Muscle of back (tissue), 11 donors: ENCODE results near the gene ABHD2. TPM values are rescaled to one million over a fixed set of nuclear protein-coding genes. Genes with fewer than 3 reads are reported as not detected.
"Not testable (repeated sequence)": the region's sequence is repeated elsewhere in the genome, so short reads cannot be mapped to it uniquely, and the experiment has no call there.

Experiments used
- DNase-seq, 3 donors: peaks; one replicate each; pipeline versions ENCODE4 v3.0.0 to v3.0.0-alpha.2; 2013
- polyA plus RNA-seq, 10 donors: library from polyadenylated mRNA; unstranded; fragments of 120-200 nt; gene quantifications; one replicate each; pipeline ENCODE4 v1.2.1, GENCODE V29; 2013; ENCODE audit not compliant: insufficient read length in 10 of 10

Gene ABHD2
- polyA plus RNA-seq, 10 donors: 18.3 to 24.7 (median 21.8) TPM

DNA sequence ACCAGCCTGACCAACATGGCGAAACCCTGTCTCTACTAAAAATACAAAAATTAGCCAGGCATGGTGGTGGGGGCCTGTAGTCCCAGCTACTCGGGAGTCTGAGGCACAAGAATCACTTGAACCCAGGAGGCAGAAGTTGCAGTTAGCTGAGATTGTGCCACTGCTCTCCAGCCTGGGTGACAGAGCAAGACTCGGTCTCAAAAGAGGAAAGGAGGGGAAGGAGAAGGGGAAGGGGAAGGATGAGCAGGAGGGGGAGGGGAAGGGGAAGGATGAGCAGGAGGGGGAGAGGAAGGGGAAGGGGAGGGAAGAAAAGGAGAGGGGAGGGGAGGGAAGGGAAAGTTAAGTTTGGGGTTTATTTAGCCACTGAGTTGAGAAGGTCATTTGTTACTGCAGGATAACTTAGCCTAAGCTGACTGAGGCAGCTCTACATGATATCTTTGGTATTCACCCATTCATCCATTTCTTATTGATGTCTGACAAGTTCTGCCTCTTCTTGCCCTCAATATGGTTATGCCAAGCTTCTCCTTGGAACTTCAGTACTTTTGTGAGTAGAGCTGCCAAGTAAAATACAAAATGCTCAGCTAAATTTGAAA is 15.9 kb upstream of the ABHD2 start:
- DNase-seq: no peak

DNA sequence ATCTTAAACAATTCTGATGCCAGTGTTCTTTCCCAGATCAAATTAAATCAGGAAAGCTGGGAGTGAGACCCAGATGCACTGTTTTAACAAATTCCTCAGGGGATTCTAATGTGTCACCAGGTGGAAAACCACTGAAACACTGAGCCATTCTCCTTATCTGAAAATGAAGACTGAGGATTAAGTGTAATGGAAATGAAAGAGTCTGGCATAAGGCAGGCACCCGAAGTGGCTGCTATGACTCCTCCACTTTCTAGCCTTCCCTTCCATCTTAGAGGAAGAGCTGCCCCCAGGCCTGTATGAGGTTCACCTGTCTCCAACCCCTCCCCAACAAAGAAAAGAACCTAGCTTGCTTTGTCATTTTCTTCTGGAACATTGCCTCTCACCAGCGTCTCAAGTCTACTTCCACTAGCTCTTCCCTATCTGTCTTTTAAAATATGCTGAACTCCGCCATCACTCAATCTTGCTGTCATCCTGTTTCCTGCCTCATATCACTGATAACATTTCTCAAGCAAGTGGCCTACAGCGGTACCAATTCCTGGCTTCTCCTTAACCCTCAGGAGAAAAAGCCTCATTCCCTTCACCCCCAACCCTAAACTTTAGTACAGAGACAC is 13.7 kb upstream of the ABHD2 start:
- no peak for DNase-seq

DNA sequence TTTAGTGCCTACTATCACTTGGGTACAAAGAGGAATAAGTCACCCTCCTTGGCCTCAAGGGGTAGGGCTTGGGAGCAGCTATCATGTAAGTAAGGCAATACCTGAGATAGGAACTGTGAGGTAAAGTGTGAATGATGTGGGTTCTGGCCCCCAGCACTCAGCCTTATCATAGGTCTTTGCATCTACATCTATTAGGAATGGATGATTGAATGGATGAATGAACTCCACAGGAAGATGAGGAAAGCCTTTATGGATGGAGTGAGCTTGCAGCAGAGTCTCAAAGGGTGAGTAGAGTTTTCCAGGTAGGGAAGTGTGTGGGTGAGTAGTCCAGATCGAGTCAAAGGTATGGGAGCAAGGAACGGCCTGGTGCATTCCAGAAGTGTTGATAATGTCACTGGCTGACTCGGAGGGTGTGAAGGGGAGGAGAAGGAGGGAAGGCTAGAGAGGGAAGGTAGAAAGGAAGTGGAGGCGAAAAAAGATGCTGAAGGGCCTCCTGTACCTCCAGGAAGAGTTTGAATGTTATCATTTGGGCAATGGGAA is 13.1 kb upstream of the ABHD2 start:
- no peak for DNase-seq

DNA sequence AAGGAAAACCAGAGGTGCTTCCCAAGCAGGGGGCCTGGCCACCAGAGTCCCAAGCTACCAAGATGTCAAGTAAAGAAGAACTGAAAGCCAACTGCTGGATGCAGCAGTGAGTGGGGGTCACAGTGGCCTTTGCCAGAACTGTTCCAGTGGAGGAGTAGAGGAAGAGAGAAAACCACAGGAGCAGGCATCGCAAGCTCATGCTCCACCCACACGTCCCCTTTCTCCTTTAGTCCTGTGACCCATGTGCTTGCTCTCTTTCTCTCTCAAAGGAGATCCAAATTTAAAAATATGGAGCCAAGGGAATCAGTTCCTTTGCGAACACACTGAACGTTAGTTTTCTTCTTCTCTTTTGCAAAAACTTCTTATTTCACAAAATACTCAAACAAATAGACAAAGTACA is 12.4 kb upstream of the ABHD2 start:
- DNase-seq: no peak

DNA sequence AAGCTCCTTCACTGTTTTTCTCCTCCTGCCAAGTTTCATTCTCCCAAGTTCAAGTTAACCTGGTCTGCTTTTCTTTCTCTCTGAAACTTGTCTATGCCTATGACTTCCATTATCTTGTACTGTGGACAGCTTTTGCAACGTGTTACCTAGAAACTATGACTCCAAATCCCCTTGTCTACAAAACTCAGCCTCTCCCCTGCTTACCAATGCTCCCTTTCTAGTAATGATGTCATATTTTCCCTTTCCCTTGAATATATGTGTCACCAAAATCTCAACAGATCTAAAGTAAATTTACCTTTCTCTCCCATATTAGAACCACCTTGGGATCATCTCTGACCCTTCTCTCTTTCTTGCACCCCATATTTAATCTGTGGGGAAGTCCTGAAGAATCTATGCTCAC is 10.5 kb upstream of the ABHD2 start:
- no peak for DNase-seq

DNA sequence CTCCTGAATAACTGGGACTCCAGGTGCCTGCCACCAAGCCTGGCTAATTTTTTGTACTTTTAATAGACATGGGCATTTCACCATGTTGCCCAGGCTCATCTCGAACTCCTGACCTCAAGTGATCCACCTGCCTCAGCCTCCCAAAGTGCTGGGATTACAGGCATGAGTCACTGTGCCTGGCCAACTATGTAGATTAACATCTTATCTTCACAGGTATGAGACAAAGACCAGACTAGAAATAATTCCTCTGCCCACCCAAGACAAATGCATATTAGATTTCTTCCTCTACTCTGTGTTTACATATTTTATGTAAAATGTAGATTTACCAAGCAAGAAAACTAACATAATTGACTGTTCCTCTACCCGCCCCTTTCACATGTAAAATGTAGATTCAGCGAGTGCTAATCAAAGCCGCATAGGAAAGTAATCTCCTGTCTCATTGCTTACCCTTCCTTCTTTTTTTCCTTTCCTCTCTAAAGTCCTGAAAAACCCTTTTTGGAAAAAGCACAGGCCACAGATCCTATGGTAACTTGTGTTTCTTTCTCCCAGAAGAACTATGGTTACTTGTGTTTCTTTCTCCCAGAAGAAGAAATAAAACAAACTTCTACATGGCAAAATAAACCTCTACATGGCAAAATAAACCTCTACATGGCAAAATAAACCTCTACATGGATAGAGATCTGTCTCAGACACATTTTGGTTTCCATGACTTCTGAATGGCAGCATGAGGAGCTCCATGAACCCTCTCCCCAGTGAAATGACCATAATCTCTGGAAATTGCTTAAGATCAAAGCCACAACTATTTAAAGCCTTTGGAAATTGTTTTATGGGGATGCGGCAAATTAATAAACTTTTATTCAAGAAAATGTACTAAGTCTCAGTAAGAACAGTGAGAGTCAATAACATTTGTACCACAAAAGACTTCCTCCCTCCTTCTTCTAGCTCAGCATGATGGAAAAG is 9.1 kb upstream of the ABHD2 start:
- DNase-seq: no peak

DNA sequence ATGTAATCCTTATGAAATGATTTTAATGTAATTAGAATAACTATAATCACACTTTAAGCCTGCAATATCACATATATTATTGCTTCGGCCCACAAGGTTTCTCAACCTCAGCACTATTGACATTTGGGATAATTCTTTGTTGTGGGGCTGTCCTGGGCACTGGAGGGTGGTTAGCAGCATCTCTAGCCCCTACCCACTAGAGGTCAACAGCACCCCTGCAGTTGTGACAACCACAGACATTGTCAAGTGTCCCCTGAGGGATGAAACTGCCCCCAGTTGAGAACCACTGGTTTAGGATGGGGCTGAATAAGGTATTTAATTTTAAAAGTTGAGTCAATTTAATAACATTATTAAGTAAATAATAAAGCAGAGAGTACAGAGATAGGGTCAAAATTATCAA is 6.4 kb upstream of the ABHD2 start:
- no peak for DNase-seq

DNA sequence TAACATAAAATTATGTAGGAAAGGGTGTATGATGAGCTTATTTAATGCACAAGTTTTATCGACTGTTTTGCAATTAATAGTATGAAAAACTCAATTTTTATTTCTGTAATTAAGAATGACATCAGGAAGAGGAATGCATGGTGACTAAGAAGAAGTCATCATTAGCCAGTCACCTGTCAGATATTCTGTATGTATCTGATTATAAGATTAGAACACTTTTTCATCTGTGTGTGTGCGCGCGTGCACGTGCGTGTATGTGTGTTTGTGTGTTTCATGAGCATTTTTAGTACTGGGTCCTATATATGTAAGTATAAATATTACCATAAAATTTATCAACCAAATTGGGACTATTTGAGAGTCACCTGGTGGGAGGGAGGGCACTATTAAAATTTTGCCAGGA is 5.0 kb upstream of the ABHD2 start:
- no peak for DNase-seq

DNA sequence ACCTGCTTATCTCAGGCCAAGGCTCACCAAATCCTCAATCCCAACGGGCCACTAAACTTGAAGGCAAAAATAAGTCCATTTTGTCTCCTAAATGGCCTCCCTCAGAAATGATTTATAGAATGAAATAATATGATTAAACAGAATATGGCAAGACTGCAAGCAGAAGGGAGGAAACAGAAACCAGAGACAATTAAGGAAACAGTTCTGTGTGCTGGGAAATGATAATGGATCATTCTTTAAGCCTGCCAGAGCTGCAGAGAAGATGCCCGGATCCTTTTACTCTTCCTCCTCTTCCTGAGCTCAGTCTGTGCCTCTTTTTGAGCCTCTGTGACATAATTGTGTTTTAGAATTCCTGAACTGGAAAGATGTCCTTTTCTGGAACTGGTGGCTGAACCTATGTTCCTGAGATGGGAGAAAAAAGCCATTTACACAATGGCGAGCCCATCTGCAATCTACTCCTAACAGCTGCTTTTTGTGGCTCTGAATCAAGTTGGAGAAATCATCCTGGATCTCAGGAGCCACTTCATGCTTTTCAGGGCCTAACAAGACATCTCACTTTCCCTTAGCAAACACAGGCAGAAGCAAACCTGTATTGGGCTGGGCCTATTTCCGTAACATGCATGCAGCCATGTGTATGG is 2.8 kb upstream of the ABHD2 start:
- DNase-seq: peak in 2 of 3 donors; percentile 23 to 70

DNA sequence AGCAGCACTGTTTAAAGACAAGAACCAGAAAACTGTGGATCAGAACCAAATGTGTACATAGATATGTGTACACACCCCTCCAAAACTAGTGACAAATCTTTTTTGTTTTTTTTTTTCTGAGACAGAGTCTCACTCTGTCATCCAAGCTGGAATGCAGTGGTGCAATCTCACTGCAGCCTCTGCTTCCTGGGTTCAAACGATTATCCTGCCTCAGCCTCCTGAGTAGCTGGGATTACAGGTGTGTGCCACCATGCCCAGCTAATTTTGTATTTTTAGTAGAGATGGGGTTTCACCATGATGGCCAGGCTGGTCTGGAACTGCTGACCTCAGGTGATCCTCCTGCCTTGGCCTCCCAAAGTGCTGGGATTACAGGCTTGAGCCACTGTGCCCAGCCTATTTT is 2.3 kb upstream of the ABHD2 start:
- DNase-seq: not testable (repeated sequence)

DNA sequence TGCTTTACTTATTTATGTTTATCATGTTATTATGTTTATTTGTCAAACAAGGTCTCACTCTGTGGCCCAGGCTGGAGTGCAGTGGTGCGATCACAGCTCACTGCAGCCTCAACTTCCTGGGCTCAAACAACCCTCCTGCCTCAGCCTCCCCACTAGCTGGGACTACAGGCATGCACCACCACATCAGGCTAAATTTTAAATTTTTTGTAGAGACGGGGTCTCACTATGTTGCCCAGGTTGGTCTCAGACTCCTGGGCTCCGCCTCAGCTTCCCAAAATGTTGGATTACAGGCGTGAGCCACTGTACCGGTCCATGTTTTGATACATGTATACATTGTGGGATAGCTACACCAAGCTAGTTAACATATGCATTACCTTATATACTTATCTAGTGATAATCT is 1.9 kb upstream of the ABHD2 start:
- not testable (repeated sequence) for DNase-seq

DNA sequence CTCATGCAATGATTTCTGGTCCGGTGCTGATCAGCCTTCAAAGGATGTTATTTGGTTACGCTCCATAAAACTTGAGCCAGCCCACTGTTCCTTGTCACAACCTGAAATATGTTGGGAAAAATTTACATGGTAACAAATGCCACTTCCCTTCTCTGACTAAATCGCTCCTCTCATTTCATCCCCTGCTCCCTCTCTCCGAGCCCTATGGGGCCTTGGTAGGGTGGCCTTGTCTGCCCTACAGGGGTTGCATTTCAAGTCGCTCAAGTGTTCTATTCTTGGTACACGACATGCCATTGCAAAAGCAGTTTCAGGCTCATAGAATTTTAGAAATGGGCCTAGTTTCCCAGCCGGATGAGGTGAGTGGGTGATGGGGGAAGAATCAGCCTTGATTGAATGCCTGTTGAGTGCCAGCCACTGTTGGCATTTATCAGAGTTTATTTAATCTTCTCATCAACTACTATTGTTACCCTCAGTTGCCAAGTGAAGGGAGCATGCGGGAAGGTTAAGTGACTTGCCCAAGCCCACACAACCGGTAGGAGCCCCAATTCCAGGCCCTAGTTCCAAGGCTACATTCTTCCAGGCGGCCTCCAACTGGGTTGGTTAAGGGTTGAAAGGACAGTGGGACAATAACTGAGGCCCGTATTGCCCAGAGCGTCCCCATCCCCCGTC is 961 bp upstream of the ABHD2 start:
- DNase-seq: no peak

DNA sequence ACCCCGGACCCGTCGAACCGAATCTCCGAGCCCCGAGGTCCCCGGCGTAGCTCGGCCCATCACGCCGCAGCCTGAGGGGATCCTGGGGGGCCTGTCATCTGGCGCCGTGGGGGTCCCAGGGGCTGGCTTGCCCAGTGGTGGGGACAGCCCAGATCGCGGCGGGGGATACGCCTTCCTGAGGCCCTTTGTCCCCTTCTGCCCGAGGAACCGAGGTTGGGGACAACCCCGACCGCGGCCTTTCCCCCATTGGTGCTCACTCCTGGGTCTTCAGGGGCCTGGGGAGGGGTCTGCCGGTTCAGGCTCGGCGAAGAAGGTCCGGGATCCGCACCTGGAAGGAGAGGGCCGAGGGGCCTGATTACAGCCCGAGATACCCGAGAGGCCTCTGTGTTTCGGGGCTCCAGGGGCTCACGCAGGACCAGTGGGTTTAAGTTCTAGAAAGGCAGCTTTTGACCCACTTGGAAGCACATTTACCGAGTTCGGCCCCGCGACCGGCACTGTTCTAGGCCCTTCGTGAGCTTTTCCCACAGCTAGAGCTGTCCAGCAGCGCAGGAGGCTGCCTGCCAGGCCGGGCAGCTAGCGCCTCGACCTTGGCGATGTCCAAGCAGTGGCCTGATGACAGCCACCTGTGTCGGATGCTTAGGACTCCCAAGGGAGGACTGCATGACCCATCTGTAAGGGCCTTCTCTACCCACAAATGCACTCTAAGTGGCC is 504 bp downstream of the ABHD2 start:
- peak in 1 of 3 donors; percentile 22 for DNase-seq

DNA sequence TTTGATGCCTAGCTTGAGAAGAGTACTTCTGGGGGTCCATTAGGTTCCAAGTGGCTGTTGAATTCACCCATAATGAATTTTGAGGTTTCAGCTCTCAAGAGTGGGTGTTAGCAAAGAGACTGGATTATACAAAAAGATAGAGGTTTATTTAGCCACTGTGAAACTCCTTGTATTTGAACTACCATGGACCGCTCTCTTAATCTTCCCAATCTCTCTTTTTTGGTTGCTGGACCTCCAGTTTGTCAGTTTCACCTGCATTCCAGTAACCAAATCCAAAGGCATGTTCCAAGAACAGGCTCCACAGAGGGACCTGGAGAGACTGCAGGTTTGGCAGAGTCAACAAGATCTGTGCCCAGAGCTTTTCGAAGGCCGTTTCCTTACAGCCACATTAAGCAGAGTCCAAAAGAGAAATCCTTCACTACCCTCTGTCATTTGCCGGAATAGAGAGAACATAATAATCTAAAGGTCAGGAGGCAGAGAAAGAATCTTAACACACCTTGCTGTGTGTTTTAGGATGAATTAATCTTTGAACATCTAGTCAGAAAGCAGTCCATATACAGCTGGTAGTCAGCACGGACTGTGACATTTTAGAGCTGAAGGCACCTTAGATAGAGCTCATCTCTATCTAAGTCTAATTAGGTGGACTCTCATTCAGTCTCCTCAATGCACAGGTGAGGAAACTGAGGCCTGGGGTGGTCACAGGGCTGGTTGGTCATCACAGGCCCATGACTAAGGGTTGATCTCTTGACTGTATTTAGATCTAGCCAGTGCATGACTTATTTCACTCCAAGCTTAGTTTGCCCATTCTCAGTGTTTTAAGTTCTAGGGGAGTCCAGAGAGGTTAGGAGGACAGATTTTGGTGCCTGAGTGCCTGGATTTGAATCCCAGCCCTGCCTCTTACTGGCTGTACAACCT is 1.3 kb downstream of the ABHD2 start:
- DNase-seq: no peak

DNA sequence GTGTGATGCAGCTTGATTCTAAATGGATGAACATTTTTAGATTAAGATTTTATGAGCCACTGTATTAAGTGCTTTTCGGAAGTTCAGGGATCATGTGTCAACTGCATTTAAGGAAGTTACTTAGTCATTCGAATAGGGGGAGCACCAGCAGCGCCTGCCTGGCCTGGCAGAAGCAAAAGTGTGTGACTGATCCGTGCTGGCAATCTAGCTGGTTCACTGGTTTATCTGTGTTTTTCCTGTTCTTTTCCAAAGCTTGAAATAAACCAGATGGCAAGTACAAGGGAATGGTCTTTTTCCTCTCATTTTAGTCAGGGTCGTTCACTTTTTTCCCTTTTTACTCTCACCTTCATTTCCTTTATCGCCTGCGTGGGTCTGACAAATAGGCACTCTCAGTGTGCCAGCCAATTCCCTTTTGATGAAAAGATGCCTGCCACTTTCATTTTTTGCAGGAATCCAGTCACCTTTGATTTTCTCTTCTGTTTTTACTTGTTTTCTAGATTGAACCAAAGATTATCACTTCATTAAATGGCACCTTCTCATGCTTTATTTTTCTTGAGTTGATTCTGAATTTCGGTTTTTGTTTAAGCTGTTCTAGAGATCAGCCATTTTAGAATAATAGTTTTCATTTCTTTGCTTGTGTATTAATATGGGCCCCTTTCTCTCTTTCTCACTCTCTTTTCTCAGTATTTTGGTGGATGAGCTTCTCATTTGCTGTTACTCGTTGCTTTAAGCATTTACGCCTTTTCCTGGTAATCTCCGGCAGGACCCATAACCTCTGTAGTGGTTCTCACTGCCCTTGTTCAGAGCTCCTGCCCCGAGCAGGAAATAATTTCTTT is 2.8 kb downstream of the ABHD2 start:
- DNase-seq: peak in 2 of 3 donors; percentile 34 to 62

DNA sequence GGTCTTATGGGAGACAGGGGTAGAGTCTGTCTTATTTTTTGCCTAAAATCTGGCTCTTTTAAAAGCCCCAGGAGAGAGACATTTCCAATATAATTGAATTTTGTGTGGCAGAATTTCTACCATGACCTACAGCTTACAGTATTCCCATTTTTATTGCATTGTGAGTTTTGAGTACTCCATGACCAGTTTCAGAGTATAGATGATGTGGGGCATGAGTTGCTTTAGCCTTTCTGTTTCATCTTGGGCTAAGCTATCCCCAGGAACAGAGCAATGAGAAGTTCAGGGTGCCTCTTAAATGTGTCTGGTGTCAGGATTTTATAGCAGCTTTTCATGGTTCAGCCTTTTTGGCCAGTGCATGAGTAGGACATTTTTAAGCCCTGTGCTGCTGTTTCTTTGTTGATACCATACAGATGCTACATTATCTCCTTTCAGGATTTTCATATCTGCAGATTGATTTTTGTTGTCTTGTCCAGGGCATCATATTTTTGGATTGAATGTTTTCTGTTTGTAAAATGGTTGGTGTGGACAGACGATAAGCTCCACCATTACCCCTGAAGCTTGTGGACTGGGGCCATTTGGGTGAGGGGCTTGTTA is 3.5 kb downstream of the ABHD2 start:
- DNase-seq: no peak

DNA sequence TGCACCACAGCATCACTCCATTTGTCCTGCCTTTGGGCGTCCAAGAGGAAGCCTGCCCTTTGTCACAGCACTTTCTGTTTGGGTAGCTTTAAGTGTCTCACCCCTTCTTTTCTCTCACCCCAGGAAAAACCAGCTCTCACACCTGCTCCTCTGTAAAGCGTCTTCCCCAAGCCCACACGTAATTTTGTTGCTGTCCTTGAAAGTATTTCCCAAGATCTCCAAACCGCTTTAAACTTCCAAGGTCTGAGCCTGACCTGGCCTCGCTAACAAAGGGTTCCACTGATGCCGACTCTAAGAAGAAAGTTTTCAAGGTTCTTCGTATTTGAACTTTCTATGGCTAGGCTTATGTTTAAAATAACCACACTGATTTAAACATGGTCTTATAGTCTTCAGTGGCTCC is 5.3 kb downstream of the ABHD2 start:
- no peak for DNase-seq

DNA sequence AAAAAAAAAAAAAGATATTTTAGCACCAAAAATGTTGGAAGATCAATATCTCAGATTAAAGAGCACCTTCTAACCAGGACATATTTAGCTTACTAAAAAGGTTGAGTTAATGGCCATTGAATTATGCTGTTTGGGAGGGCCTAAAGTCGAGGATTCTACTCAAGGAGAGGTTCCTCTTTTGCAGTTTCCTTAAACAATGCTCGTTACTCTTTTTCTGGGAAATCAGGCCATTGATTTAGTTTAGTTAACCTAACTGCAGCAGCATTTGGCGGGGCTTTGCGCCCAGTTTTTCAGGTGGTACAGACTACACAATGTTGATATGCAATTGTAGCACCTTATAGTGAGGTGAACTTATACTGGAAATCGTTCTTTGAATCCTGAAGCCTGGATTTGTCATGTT is 6.8 kb downstream of the ABHD2 start:
- no peak for DNase-seq
